LNCAP (cell line): ENCODE results near the gene WHRN.

Experiments used
- TF ChIP-seq, protein P1 (sequence below): fragments of 450-650 bp; IDR thresholded peaks from 2 replicates; pipeline ENCODE4 v1.5.1; 2017; ENCODE audit warnings: mild to moderate bottlenecking

WHRN gene

GRCh38 chr9:114496011-114496410 is 9.3 kb downstream of the WHRN start:
- TF ChIP-seq, protein P1, sequence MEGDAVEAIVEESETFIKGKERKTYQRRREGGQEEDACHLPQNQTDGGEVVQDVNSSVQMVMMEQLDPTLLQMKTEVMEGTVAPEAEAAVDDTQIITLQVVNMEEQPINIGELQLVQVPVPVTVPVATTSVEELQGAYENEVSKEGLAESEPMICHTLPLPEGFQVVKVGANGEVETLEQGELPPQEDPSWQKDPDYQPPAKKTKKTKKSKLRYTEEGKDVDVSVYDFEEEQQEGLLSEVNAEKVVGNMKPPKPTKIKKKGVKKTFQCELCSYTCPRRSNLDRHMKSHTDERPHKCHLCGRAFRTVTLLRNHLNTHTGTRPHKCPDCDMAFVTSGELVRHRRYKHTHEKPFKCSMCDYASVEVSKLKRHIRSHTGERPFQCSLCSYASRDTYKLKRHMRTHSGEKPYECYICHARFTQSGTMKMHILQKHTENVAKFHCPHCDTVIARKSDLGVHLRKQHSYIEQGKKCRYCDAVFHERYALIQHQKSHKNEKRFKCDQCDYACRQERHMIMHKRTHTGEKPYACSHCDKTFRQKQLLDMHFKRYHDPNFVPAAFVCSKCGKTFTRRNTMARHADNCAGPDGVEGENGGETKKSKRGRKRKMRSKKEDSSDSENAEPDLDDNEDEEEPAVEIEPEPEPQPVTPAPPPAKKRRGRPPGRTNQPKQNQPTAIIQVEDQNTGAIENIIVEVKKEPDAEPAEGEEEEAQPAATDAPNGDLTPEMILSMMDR, result no peak

- TF ChIP-seq, protein P1, result no peak
These were observed 10.3 kb downstream of the WHRN start for GRCh38 chr9:114494776-114495569.

- TF ChIP-seq, protein P1, result no peak
These were observed 11.6 kb downstream of the WHRN start for GRCh38 chr9:114493521-114494184.

GRCh38 chr9:114492991-114493390 is 12.3 kb downstream of the WHRN start:
- TF ChIP-seq, protein P1, result no peak

DNA sequence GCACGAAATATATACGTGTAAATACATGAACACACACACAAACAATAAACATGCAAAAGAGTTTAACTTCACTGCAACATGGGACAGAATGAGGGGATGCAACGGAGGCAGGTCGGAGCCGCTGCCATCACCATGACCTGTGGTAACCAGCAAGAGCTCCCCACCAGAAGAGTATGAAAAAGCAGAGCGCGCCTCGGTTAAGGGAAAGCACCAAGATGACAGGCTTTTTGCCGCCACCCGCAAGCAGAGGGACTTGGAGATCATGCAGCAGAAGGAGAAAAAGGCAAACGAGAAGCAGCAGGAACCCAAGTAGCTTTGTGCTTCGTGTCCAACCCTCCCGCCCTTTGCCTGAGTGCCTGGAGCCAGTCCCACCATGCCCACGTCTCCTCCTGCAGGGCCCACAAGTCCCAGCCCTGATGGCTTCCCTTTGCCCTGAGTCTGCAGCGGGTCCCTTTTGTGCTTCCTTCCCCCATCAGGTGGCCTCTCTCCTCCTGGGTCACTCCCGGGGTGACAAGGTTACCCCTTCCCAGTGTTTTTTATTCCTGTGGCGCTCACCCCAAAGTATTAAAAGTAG is 13.8 kb downstream of the WHRN start:
- TF ChIP-seq, protein P1, result no peak

- TF ChIP-seq, protein P1, result no peak
These were observed 15.3 kb downstream of the WHRN start for GRCh38 chr9:114489928-114490327.

GRCh38 chr9:114488398-114489129 is 16.7 kb downstream of the WHRN start:
- TF ChIP-seq, protein P1, result no peak
